H9 (cell line): ENCODE results near the gene MGMT. TPM values are rescaled to one million over a fixed set of nuclear protein-coding genes. Genes with fewer than 3 reads are reported as not detected.

ENCODE experiments used
- DNase-seq: peaks from one replicate; pipeline ENCODE4 v3.0.0-alpha.2; 2017
- H2AFZ ChIP-seq: one replicate; pipeline ENCODE4 v1.6.1; 2013; ENCODE audit warnings: mild to moderate bottlenecking, low read length, control low read depth, moderate library complexity
- H2AK5ac ChIP-seq: 2 replicates; pipeline ENCODE4 v1.6.1; 2013; ENCODE audit warnings: low read length, control low read depth, mixed read lengths; ENCODE audit not compliant: insufficient read length
- H2BK120ac ChIP-seq: one replicate; pipeline ENCODE4 v1.6.1; 2013; ENCODE audit warnings: low read depth, mild to moderate bottlenecking, low read length, control low read depth, inconsistent platforms; ENCODE audit not compliant: poor library complexity, severe bottlenecking
- H2BK12ac ChIP-seq: 2 replicates; pipeline ENCODE4 v1.6.1; 2013; ENCODE audit warnings: low read length, control low read depth, mixed read lengths, low read depth; ENCODE audit not compliant: insufficient read length
- H2BK15ac ChIP-seq: 2 replicates; pipeline ENCODE4 v1.6.1; 2013; ENCODE audit warnings: low read depth, low read length, control low read depth
- H2BK20ac ChIP-seq: one replicate; pipeline ENCODE4 v1.6.1; 2013; ENCODE audit warnings: low read depth, mild to moderate bottlenecking, low read length, control low read depth, inconsistent platforms; ENCODE audit not compliant: poor library complexity, severe bottlenecking
- H2BK5ac ChIP-seq: 2 replicates; pipeline ENCODE4 v1.6.1; 2013; ENCODE audit warnings: low read length, control low read depth, mixed read lengths; ENCODE audit not compliant: insufficient read length
- H3K14ac ChIP-seq: 2 replicates; pipeline ENCODE4 v1.6.1; 2013; ENCODE audit warnings: low read length, control low read depth; ENCODE audit not compliant: insufficient read depth
- H3K18ac ChIP-seq: 2 replicates; pipeline ENCODE4 v1.6.1; 2013; ENCODE audit warnings: low read depth, mild to moderate bottlenecking, mixed read lengths, low read length, control low read depth; ENCODE audit not compliant: insufficient read length
- H3K23ac ChIP-seq: 2 replicates; pipeline ENCODE4 v1.6.1; 2013; ENCODE audit warnings: low read length, control low read depth, mixed read lengths, low read depth; ENCODE audit not compliant: insufficient read length
- H3K23me2 ChIP-seq: 2 replicates; pipeline ENCODE4 v1.6.1; 2013; ENCODE audit warnings: low read depth, mild to moderate bottlenecking, mixed read lengths, low read length, control low read depth; ENCODE audit not compliant: insufficient read length, poor library complexity, severe bottlenecking
- H3K27ac ChIP-seq: 2 replicates; pipeline ENCODE4 v1.5.1; 2013; ENCODE audit warnings: low read length, control low read depth, mixed read lengths, low read depth; ENCODE audit not compliant: insufficient read length
- H3K27me3 ChIP-seq: 2 replicates; pipeline ENCODE4 v1.6.1; 2013; ENCODE audit warnings: low read length, control low read depth, inconsistent platforms; ENCODE audit not compliant: insufficient read depth
- H3K4ac ChIP-seq: 2 replicates; pipeline ENCODE4 v1.6.1; 2013; ENCODE audit warnings: low read depth, mild to moderate bottlenecking, control low read depth, inconsistent platforms, low read length, moderate library complexity
- H3K4me1 ChIP-seq: 2 replicates; pipeline ENCODE4 v1.6.1; 2013; ENCODE audit warnings: low read length, control low read depth, inconsistent platforms; ENCODE audit not compliant: insufficient read depth
- H3K4me2 ChIP-seq: 2 replicates; pipeline ENCODE4 v1.6.1; 2013; ENCODE audit warnings: low read length, control low read depth, mixed read lengths; ENCODE audit not compliant: insufficient read length, insufficient read depth
- H3K56ac ChIP-seq: 2 replicates; pipeline ENCODE4 v1.6.1; 2013; ENCODE audit warnings: low read depth, mild to moderate bottlenecking, mixed read lengths, low read length, control low read depth; ENCODE audit not compliant: insufficient read length
- H3K79me1 ChIP-seq: 2 replicates; pipeline ENCODE4 v1.6.1; 2013; ENCODE audit warnings: low read depth, mild to moderate bottlenecking, moderate library complexity, low read length, control low read depth, inconsistent platforms; ENCODE audit not compliant: insufficient read depth, poor library complexity, severe bottlenecking
- H3K79me2 ChIP-seq: 2 replicates; pipeline ENCODE4 v1.6.1; 2013; ENCODE audit warnings: low read length, control low read depth, inconsistent platforms; ENCODE audit not compliant: insufficient read depth
- H3K9ac ChIP-seq: 2 replicates; pipeline ENCODE4 v1.6.1; 2013; ENCODE audit warnings: low read length, control low read depth, mixed read lengths; ENCODE audit not compliant: insufficient read length; ENCODE audit errors: extremely low read depth
- H3K9me3 ChIP-seq: one replicate; pipeline ENCODE4 v1.6.1; 2013; ENCODE audit warnings: low read depth, low read length, inconsistent platforms; ENCODE audit not compliant: control insufficient read depth
- H3T11ph ChIP-seq: one replicate; pipeline ENCODE4 v1.6.1; 2013; ENCODE audit warnings: mild to moderate bottlenecking, low read length, control low read depth, inconsistent platforms
- H4K20me1 ChIP-seq: one replicate; pipeline ENCODE4 v1.6.1; 2013; ENCODE audit not compliant: control insufficient read depth, insufficient read length, insufficient read depth
- H4K5ac ChIP-seq: 2 replicates; pipeline ENCODE4 v1.6.1; 2013; ENCODE audit warnings: low read depth, mild to moderate bottlenecking, mixed read lengths, low read length, control low read depth; ENCODE audit not compliant: insufficient read length
- H4K8ac ChIP-seq: replicated peaks from 2 replicates; pipeline ENCODE4 v1.6.1; 2013; ENCODE audit warnings: low read length, control low read depth, mixed read lengths, low read depth; ENCODE audit not compliant: insufficient read length
- H4K91ac ChIP-seq: 2 replicates; pipeline ENCODE4 v1.6.1; 2013; ENCODE audit warnings: low read depth, mild to moderate bottlenecking, moderate library complexity, mixed read lengths, low read length, control low read depth; ENCODE audit not compliant: insufficient read length
- H3K27ac Mint-ChIP-seq, 3 experiments: 2 replicates in 2 of 3; 3 replicates in 1 of 3; pipeline ENCODE4 v1.8.0; 2020 to 2021; ENCODE audit warnings: mixed read lengths in 3 of 3, mild to moderate bottlenecking in 1 of 3, moderate library complexity in 1 of 3
- H3K27me3 Mint-ChIP-seq: 2 replicates; pipeline ENCODE4 v1.8.0; 2021; ENCODE audit warnings: low read depth, mild to moderate bottlenecking, moderate library complexity, mixed read lengths
- H3K36me3 Mint-ChIP-seq, 3 experiments: 2 replicates in 2 of 3; 3 replicates in 1 of 3; pipeline ENCODE4 v1.8.0; 2020 to 2021; ENCODE audit warnings: low read depth in 3 of 3, mixed read lengths in 3 of 3; ENCODE audit not compliant: insufficient read depth in 1 of 3
- H3K4me1 Mint-ChIP-seq, 2 experiments: 2 replicates each; pipeline ENCODE4 v1.8.0; 2020; ENCODE audit warnings: mixed read lengths in 2 of 2
- H3K4me3 Mint-ChIP-seq, 2 experiments: 2 replicates in 1 of 2; 3 replicates in 1 of 2; pipeline ENCODE4 v1.8.0; 2020 to 2021; ENCODE audit warnings: mild to moderate bottlenecking in 2 of 2, mixed read lengths in 2 of 2, moderate library complexity in 1 of 2
- H3K9me3 Mint-ChIP-seq, 2 experiments: 2 replicates in 1 of 2; 3 replicates in 1 of 2; pipeline ENCODE4 v1.8.0; 2020; ENCODE audit warnings: mild to moderate bottlenecking in 2 of 2, mixed read lengths in 2 of 2, moderate library complexity in 1 of 2
- WGBS: extraction: QIAGEN DNeasy Blood & Tissue Kit; methylation state at CpG from one replicate; pipeline ENCODE4 v1.1.7; 2013; ENCODE audit warnings: missing lambda C conversion rate, low lambda C conversion rate, mixed read lengths; ENCODE audit not compliant: insufficient read length; ENCODE audit errors: extremely low coverage; 5-methylcytosine and 5-hydroxymethylcytosine counted together
- total RNA-seq: library from RNA; stranded (reverse); gene quantifications from 2 replicates; pipeline ENCODE4 v1.2.1, GENCODE V29; 2021
- TF ChIP-seq, protein P1 (sequence below): fragments of 200-600 bp; sonication (generic); conservative IDR thresholded peaks from 3 replicates; pipeline ENCODE4 v1.8.0; 2021; ENCODE audit warnings: antibody characterized with exemption, mild to moderate bottlenecking

MGMT gene
- total RNA-seq, 1 experiment from 2014 or later = 18.4 TPM

- Histone ChIP-seq H4K20me1 (no peaks in the 10 kb centered on the region), H3T11ph (no peak overlapping the region), H2AFZ (no peak overlapping the region), H3K27ac (no peak overlapping the region), H2BK120ac (no peak overlapping the region), H2BK15ac (no peak overlapping the region), H2BK20ac (no peak overlapping the region), H3K9me3 (no peaks in the 10 kb centered on the region), H3K14ac (no peak overlapping the region), H4K5ac (no peak overlapping the region), H3K23me2 (no peaks in the 10 kb centered on the region), H4K8ac (no peak overlapping the region), H2BK12ac (no peak overlapping the region), H2AK5ac (no peak overlapping the region), H3K18ac (no peak overlapping the region), H3K79me2 (no peaks in the 10 kb centered on the region), H3K23ac (no peak overlapping the region), H3K4ac (no peak overlapping the region), H4K91ac (no peak overlapping the region), H3K4me2 (no peak overlapping the region), H3K27me3 (no peaks in the 10 kb centered on the region), H3K79me1 (no peaks in the 10 kb centered on the region), H3K9ac (no peak overlapping the region), H3K4me1 (peaks cover 11% of the 10 kb centered on the region), H2BK5ac (no peak overlapping the region), H3K56ac (no peak overlapping the region)
- H3K4me1 Mint-ChIP-seq = peaks cover 33 to 37% of the 10 kb centered on the region in 2 experiments
- peaks cover 0 to 7% (median 5%) of the 10 kb centered on the region in 3 experiments; a peak in 5 of 7 replicates for H3K36me3 Mint-ChIP-seq
- no peak overlapping the region for H3K4me3 Mint-ChIP-seq
- peaks cover under 1 to 5% of the 10 kb centered on the region in 2 experiments; a peak in 4 of 5 replicates for H3K9me3 Mint-ChIP-seq
- peaks cover 5% of the 10 kb centered on the region for H3K27me3 Mint-ChIP-seq
- TF ChIP-seq, protein P1, sequence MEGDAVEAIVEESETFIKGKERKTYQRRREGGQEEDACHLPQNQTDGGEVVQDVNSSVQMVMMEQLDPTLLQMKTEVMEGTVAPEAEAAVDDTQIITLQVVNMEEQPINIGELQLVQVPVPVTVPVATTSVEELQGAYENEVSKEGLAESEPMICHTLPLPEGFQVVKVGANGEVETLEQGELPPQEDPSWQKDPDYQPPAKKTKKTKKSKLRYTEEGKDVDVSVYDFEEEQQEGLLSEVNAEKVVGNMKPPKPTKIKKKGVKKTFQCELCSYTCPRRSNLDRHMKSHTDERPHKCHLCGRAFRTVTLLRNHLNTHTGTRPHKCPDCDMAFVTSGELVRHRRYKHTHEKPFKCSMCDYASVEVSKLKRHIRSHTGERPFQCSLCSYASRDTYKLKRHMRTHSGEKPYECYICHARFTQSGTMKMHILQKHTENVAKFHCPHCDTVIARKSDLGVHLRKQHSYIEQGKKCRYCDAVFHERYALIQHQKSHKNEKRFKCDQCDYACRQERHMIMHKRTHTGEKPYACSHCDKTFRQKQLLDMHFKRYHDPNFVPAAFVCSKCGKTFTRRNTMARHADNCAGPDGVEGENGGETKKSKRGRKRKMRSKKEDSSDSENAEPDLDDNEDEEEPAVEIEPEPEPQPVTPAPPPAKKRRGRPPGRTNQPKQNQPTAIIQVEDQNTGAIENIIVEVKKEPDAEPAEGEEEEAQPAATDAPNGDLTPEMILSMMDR = no peak
- DNase-seq = no peak
- no CpG with 5 or more reads among the region's 9 CpGs for WGBS
- no peak overlapping the region; a peak in 1 of 7 replicates for H3K27ac Mint-ChIP-seq
Measured at GRCh38 chr10:129441372-129442009, 25.6 kb upstream of the MGMT start.
